HUDEP-2 (cell line): Measurements from ENCODE around the gene UBN2.
"Not testable (repeated sequence)": the region's sequence is repeated elsewhere in the genome, so short reads cannot be mapped to it uniquely, and the experiment has no call there.

Experiments
- DNase-seq, 76 experiments: peaks; one replicate each; lab custom pipeline; 2025; ENCODE audit not compliant: unreplicated experiment in 76 of 76; lab: John Stamatoyannopoulos, UW

The UBN2 gene

DNA sequence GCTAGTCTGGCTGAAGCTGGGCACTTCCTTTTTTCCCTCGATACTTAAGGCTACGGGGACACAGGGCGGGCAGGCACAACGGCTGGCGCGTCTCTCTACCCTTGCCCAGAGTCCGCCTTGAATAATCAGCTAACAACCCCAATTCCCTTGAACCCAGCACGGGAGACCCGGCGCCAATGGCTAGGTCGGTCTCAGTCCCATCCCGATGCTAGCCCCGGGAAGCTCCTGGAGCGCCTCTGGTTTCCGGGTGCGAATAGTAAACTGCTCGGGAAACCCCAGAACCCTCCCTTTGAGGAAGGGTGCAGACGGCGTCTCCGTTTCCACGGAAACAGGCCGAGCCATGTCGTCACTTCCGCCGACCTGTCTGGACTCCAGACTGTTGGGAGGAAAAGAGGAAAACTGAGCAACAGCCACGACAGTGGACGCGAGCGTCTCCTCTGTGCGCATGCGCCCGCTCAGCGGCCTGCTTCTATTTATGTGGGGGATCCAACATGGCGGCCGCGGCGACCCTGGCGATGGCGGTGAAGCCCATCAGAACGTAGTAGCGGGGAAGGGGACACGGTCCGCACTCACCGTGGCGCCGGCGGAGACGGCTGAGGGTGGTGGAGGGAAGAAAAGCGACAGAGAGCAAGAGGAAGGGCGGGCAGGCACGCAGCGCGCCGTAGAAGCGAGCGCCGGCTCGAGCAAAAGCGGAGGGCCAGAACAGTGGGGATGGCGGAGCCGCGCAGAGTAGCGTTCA is at the start of gene UBN2:
Gene UBN2 (plus strand): TSS at position 464 of the 739 bp plus-strand sequence. CDS start 248 bp downstream, at position 712.
- peak; percentile 42 to 97 (median 92) for DNase-seq

DNA sequence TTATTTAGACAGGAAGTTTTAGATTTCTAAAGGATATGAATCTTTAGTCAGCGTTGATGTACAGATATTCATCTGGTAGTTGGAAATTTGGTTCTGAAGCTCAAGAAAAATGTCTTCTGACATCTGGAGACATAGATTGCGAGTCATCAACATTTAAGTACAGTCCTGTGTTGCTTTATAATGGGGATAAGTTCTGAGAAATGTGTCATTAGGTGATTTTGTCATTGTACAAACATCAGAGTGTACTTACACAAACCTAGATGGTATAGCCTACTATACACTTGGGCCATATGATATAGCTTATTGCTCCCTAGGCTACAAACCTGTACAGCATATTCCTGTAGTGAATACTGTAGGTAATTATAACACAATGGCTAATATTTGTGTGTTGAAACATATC is 49.6 kb upstream of the UBN2 start:
- DNase-seq: peak in 5 of 76 experiments; percentile 5 to 48 (median 18)

DNA sequence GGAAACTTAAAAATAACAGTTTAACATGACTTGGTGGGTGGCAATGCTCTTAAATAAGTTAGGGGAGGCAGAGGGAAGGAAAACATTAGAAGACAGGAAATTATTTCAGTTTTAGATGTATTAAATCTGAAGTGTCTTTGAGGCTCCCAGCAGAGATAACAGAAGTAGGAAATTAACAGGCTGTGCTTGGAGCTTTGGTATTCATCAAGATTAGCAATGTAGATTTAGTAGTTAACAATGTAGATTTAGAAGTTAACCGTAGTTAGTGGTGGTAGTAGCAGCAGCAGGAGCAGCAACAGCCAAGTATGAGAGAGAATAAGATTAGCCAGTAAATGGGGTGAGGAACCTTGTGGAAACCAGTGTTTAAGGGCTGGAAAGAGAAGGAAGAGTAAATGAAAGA is 48.7 kb upstream of the UBN2 start:
- no peak for DNase-seq

DNA sequence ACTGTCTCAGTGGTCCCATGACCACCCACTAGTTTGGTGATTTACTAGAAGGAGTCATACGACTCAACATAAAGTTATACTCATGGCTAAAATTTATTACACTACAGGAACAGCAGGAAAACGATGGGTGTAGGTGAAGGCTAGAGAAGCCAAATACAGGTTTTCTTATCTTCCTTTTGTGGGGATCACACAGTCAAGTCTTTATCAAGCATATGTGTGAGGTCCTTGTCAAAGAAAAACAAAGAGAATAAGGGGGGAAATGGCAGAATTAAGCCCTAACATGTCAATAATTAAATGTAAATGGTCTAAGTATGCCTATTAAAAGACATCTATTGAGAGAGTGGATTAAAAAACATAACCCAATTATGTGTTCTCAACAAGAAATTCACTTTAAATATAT is 47.8 kb upstream of the UBN2 start:
- DNase-seq: peak in 6 of 76 experiments; percentile 13 to 46 (median 26)

DNA sequence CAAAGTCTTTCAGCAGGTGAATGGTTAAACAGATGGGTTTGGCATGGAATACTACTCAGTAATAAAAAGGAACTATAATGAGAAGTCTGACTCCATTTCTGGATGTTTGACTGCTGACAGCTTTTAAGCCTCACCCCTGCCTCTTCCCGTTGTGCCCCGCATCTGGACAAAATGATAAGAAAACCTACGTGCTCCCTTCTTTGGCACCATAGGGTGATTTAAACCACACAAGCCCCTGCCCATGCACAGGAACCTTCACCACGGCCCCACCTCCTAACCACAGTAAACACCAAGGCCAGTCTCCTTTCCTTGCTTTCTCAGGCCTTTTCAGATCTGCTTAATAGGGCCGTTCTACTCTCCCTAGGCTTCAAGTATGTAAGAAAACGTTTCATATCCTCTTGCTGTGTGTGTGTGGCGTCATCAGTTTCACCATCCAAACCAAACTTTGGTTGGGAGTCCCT is 47.1 kb upstream of the UBN2 start:
- peak in 75 of 76 experiments; percentile 12 to 96 (median 83) for DNase-seq

DNA sequence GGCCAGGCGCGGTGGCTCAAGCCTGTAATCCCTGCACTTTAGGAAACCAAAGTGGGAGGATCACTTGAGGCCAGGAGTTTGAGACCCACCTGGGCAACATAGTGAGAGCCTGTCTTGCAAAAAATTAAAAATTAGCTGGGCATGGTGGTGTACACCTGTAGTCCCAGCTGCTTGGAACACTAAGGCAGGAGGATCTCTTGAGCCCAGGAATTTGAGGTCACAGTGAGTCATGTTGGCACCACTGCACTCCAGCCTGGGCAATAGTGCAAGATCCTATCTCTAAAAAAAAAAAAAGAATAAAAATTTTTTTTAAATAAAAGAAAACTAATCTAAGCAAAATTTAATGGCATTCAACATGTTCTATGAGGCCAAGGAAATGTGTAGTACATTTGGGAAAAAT is 44.9 kb upstream of the UBN2 start:
- no peak for DNase-seq

DNA sequence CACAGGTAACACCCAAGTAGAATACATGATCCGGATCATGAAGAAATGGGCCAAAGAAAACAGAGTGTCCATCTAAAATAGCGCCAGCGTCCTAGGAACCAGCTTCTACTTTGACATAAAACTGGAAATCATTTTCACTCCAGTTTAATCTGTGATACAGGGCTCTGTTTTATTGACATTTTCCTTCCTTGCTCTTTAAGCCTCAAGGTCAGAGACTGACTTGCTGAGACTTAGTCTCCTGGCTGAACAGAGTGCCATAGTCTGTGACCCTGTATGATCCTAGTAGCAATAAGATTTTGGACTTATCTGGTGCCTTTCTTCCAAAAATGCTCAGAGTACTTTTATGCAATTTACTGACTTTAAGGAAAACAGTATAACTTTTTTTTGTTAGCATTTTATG is 41.7 kb upstream of the UBN2 start:
- no peak for DNase-seq

DNA sequence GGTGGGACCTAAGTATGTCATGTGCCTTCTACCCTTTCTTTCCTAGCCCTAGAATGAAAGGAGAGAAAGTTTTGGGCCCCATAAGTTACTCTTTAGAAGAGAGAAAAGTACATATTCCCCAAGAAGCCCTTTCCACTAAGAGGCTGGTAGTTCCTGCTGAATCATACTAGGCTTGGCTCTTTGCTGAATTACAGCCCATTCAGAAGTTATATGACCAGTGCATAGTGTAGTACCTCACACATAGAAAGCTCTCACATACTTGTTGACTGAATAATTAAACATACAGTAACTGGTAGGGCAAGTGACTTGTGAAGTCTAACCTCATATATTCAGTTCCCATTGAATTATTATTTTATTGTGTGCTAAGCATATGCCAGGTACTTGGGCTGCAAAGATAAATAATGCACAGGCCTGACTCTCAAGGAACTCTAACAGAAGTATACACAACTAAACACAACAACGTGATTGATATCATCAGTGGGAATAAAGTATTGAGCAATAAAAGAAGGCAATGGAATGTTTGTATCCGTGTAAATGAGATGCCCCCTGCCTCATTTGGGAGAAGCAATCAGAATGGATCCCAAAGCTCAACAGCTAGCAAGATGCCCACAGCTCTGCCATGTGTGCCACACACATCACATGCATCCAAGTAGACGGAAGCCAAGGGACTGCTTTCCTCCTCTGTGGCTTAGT is 38.9 kb upstream of the UBN2 start:
- no peak for DNase-seq

DNA sequence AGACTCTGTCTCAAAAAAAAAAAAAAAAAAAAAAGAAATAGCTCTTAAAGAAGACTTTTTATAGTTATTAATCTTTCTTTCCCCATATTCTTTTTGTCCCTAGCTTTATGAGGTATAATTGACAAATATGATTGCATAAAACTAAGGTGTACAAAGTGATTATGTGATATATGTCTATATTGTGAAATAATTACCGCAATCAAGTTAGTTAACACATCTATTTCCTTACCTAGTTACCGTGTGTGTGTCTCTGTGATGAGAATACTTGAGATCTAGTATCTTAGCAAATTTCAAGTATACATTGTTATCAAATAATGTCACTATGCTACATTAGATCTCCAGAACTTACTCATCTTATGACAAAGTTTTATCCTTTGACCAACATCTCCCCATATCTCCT is 30.7 kb upstream of the UBN2 start:
- DNase-seq: no peak

DNA sequence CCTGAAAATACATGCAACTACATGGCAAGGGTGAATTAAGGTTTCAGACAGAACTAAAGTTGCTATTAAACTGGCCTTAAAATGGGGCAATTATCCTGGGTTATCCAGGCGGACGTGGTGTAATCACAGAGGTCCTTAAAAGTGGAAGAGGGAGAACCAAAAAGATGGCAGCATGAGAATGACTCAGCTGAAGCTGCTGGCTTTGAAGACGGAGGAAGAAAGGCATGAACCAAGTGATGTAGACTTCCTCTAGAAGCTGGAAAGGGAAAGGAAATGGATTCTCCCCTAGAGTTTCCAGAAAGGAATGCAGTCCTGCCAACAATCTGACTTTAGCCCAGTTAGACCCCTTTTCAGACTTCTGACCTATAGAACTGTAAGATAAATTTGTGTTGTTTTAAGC is 27.0 kb upstream of the UBN2 start:
- DNase-seq: no peak

DNA sequence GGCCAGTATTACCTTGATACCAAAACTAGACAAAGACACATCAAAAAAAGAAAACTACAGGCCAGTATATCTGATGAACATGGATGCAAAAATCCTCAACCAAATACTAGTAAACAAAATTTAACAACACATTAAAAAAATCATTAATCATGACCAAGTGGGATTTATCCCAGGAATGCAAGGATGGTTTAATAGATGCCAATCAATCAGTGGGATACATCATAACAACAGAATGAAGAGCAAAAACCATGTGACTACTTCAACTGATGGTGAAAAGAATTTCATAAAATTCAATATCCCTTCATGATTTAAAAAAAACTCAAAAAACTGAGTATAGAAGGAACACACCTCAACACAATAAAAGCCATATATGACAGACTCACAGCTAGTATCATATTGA is 25.2 kb upstream of the UBN2 start:
- DNase-seq: no peak

DNA sequence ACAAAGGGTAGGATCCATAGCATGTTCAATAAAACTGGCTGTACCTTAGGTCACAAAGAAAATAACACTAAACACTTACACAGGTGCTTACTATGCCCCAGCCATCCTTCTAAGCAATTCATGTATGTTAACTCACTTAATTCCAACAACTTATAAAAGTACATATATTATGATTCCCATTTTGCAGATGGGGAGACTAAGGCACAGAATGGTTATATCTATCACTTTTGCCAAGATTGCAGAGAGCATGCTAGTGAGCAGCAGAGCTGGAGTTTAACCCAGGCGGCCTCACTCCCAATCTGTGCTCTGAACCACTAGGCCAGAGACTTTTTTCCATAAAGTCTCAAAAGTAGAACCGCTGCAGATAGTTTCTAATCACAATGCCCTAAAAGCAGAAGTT is 18.9 kb upstream of the UBN2 start:
- DNase-seq: no peak

DNA sequence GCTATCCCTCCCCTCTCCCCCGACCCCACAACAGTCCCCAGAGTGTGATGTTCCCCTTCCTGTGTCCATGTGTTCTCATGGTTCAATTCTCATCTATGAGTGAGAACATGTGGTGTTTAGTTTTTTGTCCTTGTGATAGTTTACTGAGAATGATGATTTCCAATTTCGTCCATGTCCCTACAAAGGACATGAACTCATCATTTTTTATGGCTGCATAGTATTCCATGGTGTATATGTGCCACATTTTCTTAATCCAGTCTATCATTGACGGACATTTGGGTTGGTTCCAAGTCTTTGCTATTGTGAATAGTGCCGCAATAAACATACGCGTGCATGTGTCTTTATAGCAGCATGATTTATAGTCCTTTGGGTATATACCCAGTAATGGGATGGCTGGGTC is 17.5 kb upstream of the UBN2 start:
- not testable (repeated sequence) for DNase-seq

DNA sequence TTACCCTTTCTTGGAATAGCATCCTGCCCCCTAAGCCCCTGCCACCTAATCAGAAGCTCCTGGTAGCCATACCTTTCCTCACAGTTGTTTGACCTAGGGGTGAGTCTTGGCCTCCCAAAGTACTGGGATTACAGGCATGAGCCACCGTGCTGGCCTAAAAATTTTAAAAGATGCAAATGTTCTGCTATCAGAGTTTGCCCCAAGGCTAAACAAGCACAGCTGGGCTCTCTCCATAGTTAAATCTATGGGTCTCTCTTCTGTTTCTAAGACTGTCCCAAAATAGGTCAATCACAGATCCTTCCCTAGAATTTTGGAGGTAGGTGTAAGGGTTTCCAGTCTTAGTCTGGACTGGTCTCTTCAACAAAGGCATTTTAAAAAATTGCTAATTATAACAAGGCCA is 12.9 kb upstream of the UBN2 start:
- no peak for DNase-seq

DNA sequence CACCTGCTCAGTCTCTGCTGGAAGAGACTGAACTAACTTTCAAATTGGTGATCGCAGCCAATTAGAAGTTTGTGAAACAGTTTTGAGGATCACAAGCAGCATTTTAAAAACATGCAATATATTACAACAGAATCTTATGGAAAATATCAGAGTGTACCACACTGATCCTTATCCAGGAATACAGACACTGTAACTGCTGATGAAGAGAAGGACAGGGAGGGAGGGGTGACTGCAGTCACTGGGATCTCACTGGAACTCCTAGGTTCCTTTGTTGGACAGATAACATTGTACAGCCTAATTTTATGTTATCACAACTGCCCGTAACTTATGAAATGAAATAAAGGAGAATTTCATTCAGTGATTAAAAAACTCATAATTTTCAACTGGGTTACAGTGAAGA is 6.8 kb upstream of the UBN2 start:
- DNase-seq: peak in 15 of 76 experiments; percentile 2 to 50 (median 11)

DNA sequence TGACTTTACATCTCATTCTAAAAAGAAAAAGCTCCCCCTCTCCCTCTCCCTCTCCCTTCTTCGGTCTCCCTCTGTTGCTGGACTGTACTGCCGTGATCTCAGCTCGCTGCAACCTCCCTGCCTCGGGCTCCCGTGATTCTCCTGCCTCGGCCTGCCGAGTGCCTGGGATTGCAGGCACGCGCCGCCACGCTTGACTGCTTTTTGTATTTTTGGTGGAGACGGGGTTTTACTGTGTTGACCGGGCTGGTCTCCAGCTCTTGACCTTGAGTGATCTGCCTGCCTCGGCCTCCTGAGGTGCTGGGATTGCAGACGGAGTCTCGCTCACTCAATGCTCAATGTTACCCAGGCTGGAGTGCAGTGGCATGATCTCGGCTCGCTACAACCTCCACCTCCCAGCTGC is 6.2 kb upstream of the UBN2 start:
- DNase-seq: not testable (repeated sequence)

DNA sequence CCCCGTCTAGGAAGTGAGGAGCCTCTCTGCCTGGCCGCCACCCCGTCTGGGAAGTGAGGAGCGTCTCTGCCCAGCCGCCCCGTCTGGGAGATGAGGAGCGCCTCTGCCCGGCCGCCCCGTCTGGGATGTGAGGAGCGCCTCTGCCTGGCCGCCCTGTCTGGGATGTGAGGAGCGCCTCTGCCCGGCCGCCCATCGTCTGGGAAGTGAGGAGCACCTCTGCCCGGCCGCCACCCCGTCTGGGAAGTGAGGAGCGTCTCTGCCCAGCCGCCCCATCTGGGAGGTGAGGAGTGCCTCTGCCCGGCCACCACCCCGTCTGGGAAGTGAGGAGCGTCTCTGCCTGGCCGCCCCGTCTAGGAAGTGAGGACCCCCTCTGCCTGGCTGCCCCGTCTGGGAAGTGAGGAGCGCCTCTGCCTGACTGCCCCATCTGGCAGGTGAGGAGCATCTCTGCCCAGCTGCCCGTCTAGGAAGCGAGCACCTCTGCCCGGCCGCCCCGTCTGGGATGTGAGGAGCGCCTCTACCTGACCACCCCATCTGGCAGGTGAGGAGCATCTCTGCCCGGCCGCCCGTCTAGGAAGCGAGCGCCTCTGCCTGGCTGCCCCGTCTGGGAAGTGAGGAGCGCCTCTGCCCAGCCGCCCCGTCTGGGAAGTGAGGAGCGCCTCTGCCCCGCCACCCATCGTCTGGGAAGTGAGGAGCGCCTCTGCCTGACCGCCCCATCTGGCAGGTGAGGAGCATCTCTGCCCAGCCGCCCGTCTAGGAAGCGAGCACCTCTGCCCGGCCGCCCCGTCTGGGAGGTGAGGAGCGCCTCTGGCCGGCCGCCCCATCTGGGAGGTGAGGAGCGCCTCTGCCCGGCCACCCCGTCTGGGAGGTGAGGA is 5.5 kb upstream of the UBN2 start:
- not testable (repeated sequence) for DNase-seq

DNA sequence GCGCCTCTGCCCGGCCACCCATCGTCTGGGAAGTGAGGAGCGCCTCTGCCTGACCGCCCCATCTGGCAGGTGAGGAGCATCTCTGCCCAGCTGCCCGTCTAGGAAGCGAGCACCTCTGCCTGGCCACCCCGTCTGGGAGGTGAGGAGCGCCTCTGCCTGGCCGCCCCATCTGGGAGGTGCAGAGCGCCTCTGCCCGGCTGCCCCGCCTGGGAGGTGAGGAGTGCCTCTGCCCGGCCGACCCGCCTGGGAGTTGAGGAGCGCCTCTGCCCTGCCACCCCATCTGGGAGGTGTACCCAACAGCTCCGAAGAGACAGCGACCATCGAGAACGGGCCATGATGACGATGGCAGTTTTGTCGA is 4.9 kb upstream of the UBN2 start:
- not testable (repeated sequence) for DNase-seq

DNA sequence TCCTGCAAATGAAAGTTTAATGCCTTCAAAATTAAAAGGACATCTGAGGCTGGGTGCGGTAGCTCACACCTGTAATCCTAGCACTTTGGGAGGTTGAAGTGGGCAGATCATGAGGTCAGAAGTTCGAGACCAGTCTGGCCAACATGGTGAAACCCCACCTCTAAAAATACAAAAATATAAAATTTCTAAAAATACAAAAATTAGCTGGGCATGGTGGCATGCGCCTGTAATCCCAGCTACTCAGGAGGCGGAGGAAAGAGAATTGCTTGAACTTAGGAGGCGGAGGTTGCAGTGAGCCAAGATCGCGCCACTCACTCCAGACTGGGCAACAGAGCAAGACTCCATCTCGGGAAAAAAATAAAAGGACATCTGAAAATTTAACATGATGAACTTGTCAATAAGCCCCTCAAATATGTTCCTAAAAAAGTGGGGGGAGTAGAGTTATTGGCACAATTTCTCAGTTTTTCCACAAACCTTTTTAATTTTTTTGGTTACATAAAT is 4.0 kb upstream of the UBN2 start:
- not testable (repeated sequence) for DNase-seq

DNA sequence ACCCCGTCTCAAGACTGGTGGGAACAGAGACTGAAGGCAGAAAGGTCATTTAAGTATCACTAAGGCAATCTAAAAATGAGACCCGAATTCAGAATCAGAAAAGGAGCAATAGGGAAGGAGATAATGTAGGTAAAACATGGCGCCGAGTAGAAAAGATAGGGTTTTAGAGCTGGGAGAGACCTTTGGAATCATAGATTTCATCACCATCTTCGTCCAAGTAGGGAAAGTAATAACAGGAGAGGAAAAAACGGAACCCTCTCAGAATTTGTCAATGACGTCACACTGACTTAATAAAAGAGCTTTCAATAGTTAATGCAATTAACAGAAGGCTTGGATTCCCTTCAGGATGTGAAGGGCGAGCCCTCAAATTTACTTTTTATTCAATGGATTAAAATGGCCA is 1.0 kb upstream of the UBN2 start:
- no peak for DNase-seq

DNA sequence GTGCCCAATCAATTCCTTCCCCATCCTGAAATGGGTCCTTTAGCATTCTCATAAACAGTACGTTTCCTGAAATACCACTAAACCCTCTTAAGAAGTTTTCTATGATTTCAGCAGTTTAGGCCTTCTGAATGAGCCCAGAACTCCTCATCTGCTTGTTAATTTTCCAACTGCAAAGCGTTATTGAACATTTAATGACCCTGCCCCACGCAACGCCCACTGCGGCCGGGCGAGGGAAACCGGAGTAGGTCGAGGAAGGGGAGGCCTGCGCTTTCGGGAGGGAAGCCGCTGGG is 608 bp upstream of the UBN2 start:
- peak in 2 of 76 experiments; percentile 20 to 21 for DNase-seq
